ENCODE measurements around the gene KIF5C. TPM values are rescaled to one million over a fixed set of nuclear protein-coding genes. Genes with fewer than 3 reads are reported as not detected.

KIF5C gene
- total RNA-seq, 1 donor from 2014 or later = 6.2 TPM

DNA sequence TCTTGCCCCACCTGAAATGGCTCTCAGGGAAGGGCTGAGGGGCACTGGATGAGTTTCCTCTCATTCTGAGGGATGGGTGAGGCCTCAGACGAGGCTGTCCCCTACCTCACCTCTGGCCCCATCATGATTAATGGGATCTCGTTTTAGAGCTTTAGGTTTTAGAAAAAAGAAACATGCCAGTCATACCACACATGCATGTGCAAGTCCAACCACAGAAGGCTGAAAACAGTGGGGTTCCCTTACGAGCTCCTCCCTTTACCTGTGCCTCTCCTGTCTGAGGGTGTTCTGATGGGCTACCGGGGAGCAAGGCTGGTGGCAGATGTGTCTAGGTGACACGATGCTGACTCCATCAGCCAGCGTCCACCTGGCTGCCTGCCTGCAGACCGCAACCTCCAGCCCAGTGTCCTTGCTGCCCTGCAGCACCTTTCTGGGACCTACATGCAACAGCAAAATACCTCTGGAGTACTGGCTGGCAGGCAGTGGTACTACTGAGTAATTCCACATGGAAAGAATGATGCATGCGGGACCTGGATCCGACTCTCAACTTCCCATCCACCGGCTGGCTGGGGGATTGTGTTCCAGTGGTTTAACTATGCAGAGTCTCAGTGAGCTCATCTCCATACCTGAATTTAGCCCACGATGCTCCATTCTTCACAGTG, 154.4 kb downstream of the KIF5C start:
- Histone ChIP-seq H3K27me3 (no peaks in the 10 kb centered on the region), H3K36me3 (no peaks in the 10 kb centered on the region), H3K27ac (no peak overlapping the region), H3K9me3 (no peaks in the 10 kb centered on the region), H3K4me3 (no peak overlapping the region), H3K4me1 (no peaks in the 10 kb centered on the region)
- no peak for DNase-seq (ENCODE audit: low spot score in 2 of 2)
- intact Hi-C loops (cut with DNase I) = no loop called here
- TF ChIP-seq, protein P1, sequence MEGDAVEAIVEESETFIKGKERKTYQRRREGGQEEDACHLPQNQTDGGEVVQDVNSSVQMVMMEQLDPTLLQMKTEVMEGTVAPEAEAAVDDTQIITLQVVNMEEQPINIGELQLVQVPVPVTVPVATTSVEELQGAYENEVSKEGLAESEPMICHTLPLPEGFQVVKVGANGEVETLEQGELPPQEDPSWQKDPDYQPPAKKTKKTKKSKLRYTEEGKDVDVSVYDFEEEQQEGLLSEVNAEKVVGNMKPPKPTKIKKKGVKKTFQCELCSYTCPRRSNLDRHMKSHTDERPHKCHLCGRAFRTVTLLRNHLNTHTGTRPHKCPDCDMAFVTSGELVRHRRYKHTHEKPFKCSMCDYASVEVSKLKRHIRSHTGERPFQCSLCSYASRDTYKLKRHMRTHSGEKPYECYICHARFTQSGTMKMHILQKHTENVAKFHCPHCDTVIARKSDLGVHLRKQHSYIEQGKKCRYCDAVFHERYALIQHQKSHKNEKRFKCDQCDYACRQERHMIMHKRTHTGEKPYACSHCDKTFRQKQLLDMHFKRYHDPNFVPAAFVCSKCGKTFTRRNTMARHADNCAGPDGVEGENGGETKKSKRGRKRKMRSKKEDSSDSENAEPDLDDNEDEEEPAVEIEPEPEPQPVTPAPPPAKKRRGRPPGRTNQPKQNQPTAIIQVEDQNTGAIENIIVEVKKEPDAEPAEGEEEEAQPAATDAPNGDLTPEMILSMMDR (IDR thresholded peaks at IDR 0.05) = no peak

DNA sequence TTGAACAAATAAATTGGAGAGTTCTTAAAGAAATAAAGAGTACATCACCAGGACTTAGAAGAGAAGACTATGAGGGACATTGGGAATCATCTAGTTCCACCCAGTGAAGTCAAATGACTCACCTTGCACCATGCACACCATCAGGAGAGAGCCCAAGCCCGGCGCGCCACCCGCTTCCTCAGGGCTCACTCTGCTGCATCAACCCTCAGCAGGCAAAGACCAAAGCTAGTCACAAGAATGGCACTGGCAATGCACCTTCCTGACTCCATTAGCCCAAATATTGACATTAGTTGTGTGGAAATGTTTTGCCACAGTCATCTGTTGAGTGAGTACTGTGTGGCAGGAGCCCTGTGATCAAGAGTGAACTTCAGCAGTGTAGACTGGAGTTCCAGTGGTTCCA, 156.4 kb downstream of the KIF5C start:
- Histone ChIP-seq H3K27me3 (no peaks in the 10 kb centered on the region), H3K36me3 (no peaks in the 10 kb centered on the region), H3K27ac (no peak overlapping the region), H3K9me3 (no peaks in the 10 kb centered on the region), H3K4me3 (no peak overlapping the region), H3K4me1 (no peaks in the 10 kb centered on the region)
- TF ChIP-seq, protein P1 (IDR thresholded peaks at IDR 0.05) = no peak
- no peak for DNase-seq (ENCODE audit: low spot score in 2 of 2)
- intact Hi-C loops (cut with DNase I) = no loop called here

DNA sequence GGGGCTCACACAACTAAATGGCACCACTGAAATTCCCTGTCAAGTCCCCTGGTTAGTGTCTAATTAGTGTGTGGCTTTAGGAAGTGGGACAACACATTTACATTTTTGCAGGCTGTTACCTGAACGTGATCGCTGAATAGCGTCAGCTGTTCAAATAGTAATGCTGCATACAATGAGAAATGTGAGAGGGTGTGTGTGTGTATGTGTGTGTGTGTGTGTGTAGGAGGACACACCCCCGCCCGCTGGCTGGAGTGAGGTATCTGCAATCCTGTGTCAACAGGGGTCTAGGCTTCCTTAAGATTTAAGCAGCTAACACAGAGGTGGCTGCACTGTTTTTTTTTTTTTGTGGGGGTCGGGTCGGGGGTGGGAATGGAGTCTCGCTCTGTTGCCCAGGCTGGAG, 158.7 kb downstream of the KIF5C start:
- no peak overlapping the region for H3K4me3 ChIP-seq
- intact Hi-C loops (cut with DNase I) = no loop called here
- H3K27ac ChIP-seq = no peak overlapping the region
- no peaks in the 10 kb centered on the region for H3K9me3 ChIP-seq
- no peaks in the 10 kb centered on the region for H3K36me3 ChIP-seq
- no peaks in the 10 kb centered on the region for H3K4me1 ChIP-seq
- TF ChIP-seq, protein P1 (IDR thresholded peaks at IDR 0.05) = no peak
- H3K27me3 ChIP-seq = no peaks in the 10 kb centered on the region
- DNase-seq (ENCODE audit: low spot score in 2 of 2) = no peak

DNA sequence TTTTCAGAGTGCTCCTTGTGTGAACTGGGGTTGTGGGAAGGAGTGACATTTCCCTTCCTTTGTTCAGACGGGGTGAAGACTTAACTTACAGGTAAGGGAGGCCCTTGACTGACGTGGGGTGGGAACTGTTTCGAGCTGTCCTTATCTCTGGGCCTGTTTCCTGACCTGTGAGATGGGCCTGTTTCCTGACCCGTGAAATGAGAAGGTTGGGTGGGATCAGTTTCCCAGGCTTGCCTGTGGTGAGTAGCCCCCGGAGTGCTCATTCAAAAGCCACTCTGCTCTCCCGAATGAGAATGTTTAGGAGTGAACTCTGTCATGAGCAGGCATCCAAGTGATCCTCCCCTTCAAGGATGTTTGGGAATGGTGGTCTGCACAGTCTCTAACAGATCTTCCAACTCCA, 159.4 kb downstream of the KIF5C start:
- Histone ChIP-seq H3K9me3 (no peaks in the 10 kb centered on the region), H3K4me1 (no peaks in the 10 kb centered on the region), H3K27me3 (no peaks in the 10 kb centered on the region), H3K36me3 (no peaks in the 10 kb centered on the region), H3K27ac (no peak overlapping the region), H3K4me3 (no peak overlapping the region)
- DNase-seq (ENCODE audit: low spot score in 2 of 2) = no peak
- intact Hi-C loops (cut with DNase I) = no loop called here
- TF ChIP-seq, protein P1 (IDR thresholded peaks at IDR 0.05) = no peak

GRCh38 chr2:149036507-149037293, 161.7 kb downstream of the KIF5C start:
- no peak for DNase-seq (ENCODE audit: low spot score in 2 of 2)
- no peaks in the 10 kb centered on the region for H3K27me3 ChIP-seq
- H3K4me1 ChIP-seq = no peaks in the 10 kb centered on the region
- H3K9me3 ChIP-seq = no peaks in the 10 kb centered on the region
- H3K4me3 ChIP-seq = no peak overlapping the region
- H3K27ac ChIP-seq = no peak overlapping the region
- TF ChIP-seq, protein P1 (IDR thresholded peaks at IDR 0.05) = no peak
- no peaks in the 10 kb centered on the region for H3K36me3 ChIP-seq
- intact Hi-C loops (cut with DNase I) = no loop called here
